H9 (cell line): ENCODE results near the gene NDST1. TPM values are rescaled to one million over a fixed set of nuclear protein-coding genes. Genes with fewer than 3 reads are reported as not detected.

Experiments used
- DNase-seq: peaks from one replicate; pipeline ENCODE4 v3.0.0-alpha.2; 2017
- H2AFZ ChIP-seq: one replicate; pipeline ENCODE4 v1.6.1; 2013; ENCODE audit warnings: mild to moderate bottlenecking, low read length, control low read depth, moderate library complexity
- H2AK5ac ChIP-seq: 2 replicates; pipeline ENCODE4 v1.6.1; 2013; ENCODE audit warnings: low read length, control low read depth, mixed read lengths; ENCODE audit not compliant: insufficient read length
- H2BK120ac ChIP-seq: one replicate; pipeline ENCODE4 v1.6.1; 2013; ENCODE audit warnings: low read depth, mild to moderate bottlenecking, low read length, control low read depth, inconsistent platforms; ENCODE audit not compliant: poor library complexity, severe bottlenecking
- H2BK12ac ChIP-seq: 2 replicates; pipeline ENCODE4 v1.6.1; 2013; ENCODE audit warnings: low read length, control low read depth, mixed read lengths, low read depth; ENCODE audit not compliant: insufficient read length
- H2BK15ac ChIP-seq: 2 replicates; pipeline ENCODE4 v1.6.1; 2013; ENCODE audit warnings: low read depth, low read length, control low read depth
- H2BK20ac ChIP-seq: one replicate; pipeline ENCODE4 v1.6.1; 2013; ENCODE audit warnings: low read depth, mild to moderate bottlenecking, low read length, control low read depth, inconsistent platforms; ENCODE audit not compliant: poor library complexity, severe bottlenecking
- H2BK5ac ChIP-seq: 2 replicates; pipeline ENCODE4 v1.6.1; 2013; ENCODE audit warnings: low read length, control low read depth, mixed read lengths; ENCODE audit not compliant: insufficient read length
- H3K14ac ChIP-seq: 2 replicates; pipeline ENCODE4 v1.6.1; 2013; ENCODE audit warnings: low read length, control low read depth; ENCODE audit not compliant: insufficient read depth
- H3K18ac ChIP-seq: 2 replicates; pipeline ENCODE4 v1.6.1; 2013; ENCODE audit warnings: low read depth, mild to moderate bottlenecking, mixed read lengths, low read length, control low read depth; ENCODE audit not compliant: insufficient read length
- H3K23ac ChIP-seq: 2 replicates; pipeline ENCODE4 v1.6.1; 2013; ENCODE audit warnings: low read length, control low read depth, mixed read lengths, low read depth; ENCODE audit not compliant: insufficient read length
- H3K23me2 ChIP-seq: 2 replicates; pipeline ENCODE4 v1.6.1; 2013; ENCODE audit warnings: low read depth, mild to moderate bottlenecking, mixed read lengths, low read length, control low read depth; ENCODE audit not compliant: insufficient read length, poor library complexity, severe bottlenecking
- H3K27ac ChIP-seq: 2 replicates; pipeline ENCODE4 v1.5.1; 2013; ENCODE audit warnings: low read length, control low read depth, mixed read lengths, low read depth; ENCODE audit not compliant: insufficient read length
- H3K27me3 ChIP-seq: 2 replicates; pipeline ENCODE4 v1.6.1; 2013; ENCODE audit warnings: low read length, control low read depth, inconsistent platforms; ENCODE audit not compliant: insufficient read depth
- H3K4ac ChIP-seq: 2 replicates; pipeline ENCODE4 v1.6.1; 2013; ENCODE audit warnings: low read depth, mild to moderate bottlenecking, control low read depth, inconsistent platforms, low read length, moderate library complexity
- H3K4me1 ChIP-seq: 2 replicates; pipeline ENCODE4 v1.6.1; 2013; ENCODE audit warnings: low read length, control low read depth, inconsistent platforms; ENCODE audit not compliant: insufficient read depth
- H3K4me2 ChIP-seq: 2 replicates; pipeline ENCODE4 v1.6.1; 2013; ENCODE audit warnings: low read length, control low read depth, mixed read lengths; ENCODE audit not compliant: insufficient read length, insufficient read depth
- H3K56ac ChIP-seq: 2 replicates; pipeline ENCODE4 v1.6.1; 2013; ENCODE audit warnings: low read depth, mild to moderate bottlenecking, mixed read lengths, low read length, control low read depth; ENCODE audit not compliant: insufficient read length
- H3K79me1 ChIP-seq: 2 replicates; pipeline ENCODE4 v1.6.1; 2013; ENCODE audit warnings: low read depth, mild to moderate bottlenecking, moderate library complexity, low read length, control low read depth, inconsistent platforms; ENCODE audit not compliant: insufficient read depth, poor library complexity, severe bottlenecking
- H3K79me2 ChIP-seq: 2 replicates; pipeline ENCODE4 v1.6.1; 2013; ENCODE audit warnings: low read length, control low read depth, inconsistent platforms; ENCODE audit not compliant: insufficient read depth
- H3K9ac ChIP-seq: 2 replicates; pipeline ENCODE4 v1.6.1; 2013; ENCODE audit warnings: low read length, control low read depth, mixed read lengths; ENCODE audit not compliant: insufficient read length; ENCODE audit errors: extremely low read depth
- H3K9me3 ChIP-seq: one replicate; pipeline ENCODE4 v1.6.1; 2013; ENCODE audit warnings: low read depth, low read length, inconsistent platforms; ENCODE audit not compliant: control insufficient read depth
- H3T11ph ChIP-seq: one replicate; pipeline ENCODE4 v1.6.1; 2013; ENCODE audit warnings: mild to moderate bottlenecking, low read length, control low read depth, inconsistent platforms
- H4K20me1 ChIP-seq: one replicate; pipeline ENCODE4 v1.6.1; 2013; ENCODE audit not compliant: control insufficient read depth, insufficient read length, insufficient read depth
- H4K5ac ChIP-seq: 2 replicates; pipeline ENCODE4 v1.6.1; 2013; ENCODE audit warnings: low read depth, mild to moderate bottlenecking, mixed read lengths, low read length, control low read depth; ENCODE audit not compliant: insufficient read length
- H4K8ac ChIP-seq: replicated peaks from 2 replicates; pipeline ENCODE4 v1.6.1; 2013; ENCODE audit warnings: low read length, control low read depth, mixed read lengths, low read depth; ENCODE audit not compliant: insufficient read length
- H4K91ac ChIP-seq: 2 replicates; pipeline ENCODE4 v1.6.1; 2013; ENCODE audit warnings: low read depth, mild to moderate bottlenecking, moderate library complexity, mixed read lengths, low read length, control low read depth; ENCODE audit not compliant: insufficient read length
- H3K27ac Mint-ChIP-seq, 3 experiments: 2 replicates in 2 of 3; 3 replicates in 1 of 3; pipeline ENCODE4 v1.8.0; 2020 to 2021; ENCODE audit warnings: mixed read lengths in 3 of 3, mild to moderate bottlenecking in 1 of 3, moderate library complexity in 1 of 3
- H3K27me3 Mint-ChIP-seq: 2 replicates; pipeline ENCODE4 v1.8.0; 2021; ENCODE audit warnings: low read depth, mild to moderate bottlenecking, moderate library complexity, mixed read lengths
- H3K36me3 Mint-ChIP-seq, 3 experiments: 2 replicates in 2 of 3; 3 replicates in 1 of 3; pipeline ENCODE4 v1.8.0; 2020 to 2021; ENCODE audit warnings: low read depth in 3 of 3, mixed read lengths in 3 of 3; ENCODE audit not compliant: insufficient read depth in 1 of 3
- H3K4me1 Mint-ChIP-seq, 2 experiments: 2 replicates each; pipeline ENCODE4 v1.8.0; 2020; ENCODE audit warnings: mixed read lengths in 2 of 2
- H3K4me3 Mint-ChIP-seq, 2 experiments: 2 replicates in 1 of 2; 3 replicates in 1 of 2; pipeline ENCODE4 v1.8.0; 2020 to 2021; ENCODE audit warnings: mild to moderate bottlenecking in 2 of 2, mixed read lengths in 2 of 2, moderate library complexity in 1 of 2
- H3K9me3 Mint-ChIP-seq, 2 experiments: 2 replicates in 1 of 2; 3 replicates in 1 of 2; pipeline ENCODE4 v1.8.0; 2020; ENCODE audit warnings: mild to moderate bottlenecking in 2 of 2, mixed read lengths in 2 of 2, moderate library complexity in 1 of 2
- CTCF ChIP-seq: fragments of 200-600 bp; sonication (generic); conservative IDR thresholded peaks from 3 replicates; pipeline ENCODE4 v1.8.0; 2021; ENCODE audit warnings: antibody characterized with exemption, mild to moderate bottlenecking
- WGBS: extraction: QIAGEN DNeasy Blood & Tissue Kit; methylation state at CpG from one replicate; pipeline ENCODE4 v1.1.7; 2013; ENCODE audit warnings: missing lambda C conversion rate, low lambda C conversion rate, mixed read lengths; ENCODE audit not compliant: insufficient read length; ENCODE audit errors: extremely low coverage; 5-methylcytosine and 5-hydroxymethylcytosine counted together
- total RNA-seq: library from RNA; stranded (reverse); gene quantifications from 2 replicates; pipeline ENCODE4 v1.2.1, GENCODE V29; 2021

NDST1 gene
- total RNA-seq, 1 experiment from 2014 or later, result 65.5 TPM

GRCh38 chr5:150593996-150594395, 86.1 kb downstream of the NDST1 start:
- Histone ChIP-seq H3K23me2 (no peaks in the 10 kb centered on the region), H2BK20ac (no peak overlapping the region), H4K8ac (no peak overlapping the region), H4K5ac (no peak overlapping the region), H4K91ac (no peak overlapping the region), H2AK5ac (no peak overlapping the region), H2BK12ac (no peak overlapping the region), H3K23ac (no peak overlapping the region), H3K4me2 (no peak overlapping the region), H3K9me3 (no peaks in the 10 kb centered on the region), H4K20me1 (no peaks in the 10 kb centered on the region), H3K14ac (no peak overlapping the region), H3K4me1 (no peaks in the 10 kb centered on the region), H3K9ac (no peak overlapping the region), H2AFZ (no peak overlapping the region), H3K79me1 (no peaks in the 10 kb centered on the region), H2BK5ac (no peak overlapping the region), H3K4ac (no peak overlapping the region), H3K27ac (no peak overlapping the region), H3K79me2 (no peaks in the 10 kb centered on the region), H2BK120ac (no peak overlapping the region), H3T11ph (no peak overlapping the region), H2BK15ac (no peak overlapping the region), H3K27me3 (no peaks in the 10 kb centered on the region), H3K56ac (no peak overlapping the region), H3K18ac (no peak overlapping the region)
- H3K36me3 Mint-ChIP-seq, result no peaks in the 10 kb centered on the region; a peak in 1 of 7 replicates
- H3K9me3 Mint-ChIP-seq, result no peaks in the 10 kb centered on the region
- H3K27me3 Mint-ChIP-seq, result no peaks in the 10 kb centered on the region
- WGBS, result no CpG with 5 or more reads among the region's 7 CpGs
- H3K27ac Mint-ChIP-seq, result no peak overlapping the region
- no peak for TF ChIP-seq CTCF
- H3K4me3 Mint-ChIP-seq, result no peak overlapping the region
- DNase-seq, result no peak
- H3K4me1 Mint-ChIP-seq, result peaks cover 20 to 33% of the 10 kb centered on the region in 2 experiments
